GDM1 (cell line): ENCODE measurements around the gene DLK1.

Source experiments
- DNase-seq: peaks from one replicate; lab custom pipeline; 2025; lab: John Stamatoyannopoulos, UW

The DLK1 gene

DNA sequence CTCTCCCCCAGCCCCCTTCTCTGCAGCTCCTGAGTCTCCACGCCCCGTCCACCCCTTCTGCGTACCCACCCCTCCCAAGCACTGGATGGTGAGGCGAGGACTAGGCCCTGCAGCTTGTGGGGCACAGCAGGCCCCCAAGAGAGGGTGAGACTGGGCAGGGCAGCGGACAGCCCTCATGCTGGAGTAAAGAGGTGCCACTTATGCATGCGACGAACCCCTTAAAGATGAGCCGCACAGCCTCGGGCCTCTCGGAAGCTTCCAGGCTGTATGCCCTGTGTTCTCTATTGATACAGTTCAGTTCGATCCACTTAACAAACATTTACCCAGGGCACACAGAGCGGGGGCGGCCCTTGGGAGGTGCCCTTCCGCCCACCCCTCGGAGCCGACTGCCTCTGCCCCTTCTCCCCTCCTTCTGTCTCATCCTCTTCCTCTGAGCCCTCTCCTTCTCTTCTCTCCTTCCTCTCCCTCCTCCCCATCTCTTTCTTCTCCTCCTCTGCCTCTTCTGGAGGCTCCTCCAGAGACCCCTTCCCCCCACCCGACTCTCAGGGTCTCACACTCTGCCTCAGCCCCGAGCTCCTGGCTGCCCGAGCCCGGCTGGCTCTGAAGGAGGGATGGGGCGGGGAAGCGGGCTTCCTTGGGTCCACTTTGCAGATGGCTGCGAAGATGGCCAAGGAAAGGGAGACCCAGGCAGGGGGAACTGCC lies 32.7 kb upstream of the DLK1 start:
- DNase-seq: no peak

DNA sequence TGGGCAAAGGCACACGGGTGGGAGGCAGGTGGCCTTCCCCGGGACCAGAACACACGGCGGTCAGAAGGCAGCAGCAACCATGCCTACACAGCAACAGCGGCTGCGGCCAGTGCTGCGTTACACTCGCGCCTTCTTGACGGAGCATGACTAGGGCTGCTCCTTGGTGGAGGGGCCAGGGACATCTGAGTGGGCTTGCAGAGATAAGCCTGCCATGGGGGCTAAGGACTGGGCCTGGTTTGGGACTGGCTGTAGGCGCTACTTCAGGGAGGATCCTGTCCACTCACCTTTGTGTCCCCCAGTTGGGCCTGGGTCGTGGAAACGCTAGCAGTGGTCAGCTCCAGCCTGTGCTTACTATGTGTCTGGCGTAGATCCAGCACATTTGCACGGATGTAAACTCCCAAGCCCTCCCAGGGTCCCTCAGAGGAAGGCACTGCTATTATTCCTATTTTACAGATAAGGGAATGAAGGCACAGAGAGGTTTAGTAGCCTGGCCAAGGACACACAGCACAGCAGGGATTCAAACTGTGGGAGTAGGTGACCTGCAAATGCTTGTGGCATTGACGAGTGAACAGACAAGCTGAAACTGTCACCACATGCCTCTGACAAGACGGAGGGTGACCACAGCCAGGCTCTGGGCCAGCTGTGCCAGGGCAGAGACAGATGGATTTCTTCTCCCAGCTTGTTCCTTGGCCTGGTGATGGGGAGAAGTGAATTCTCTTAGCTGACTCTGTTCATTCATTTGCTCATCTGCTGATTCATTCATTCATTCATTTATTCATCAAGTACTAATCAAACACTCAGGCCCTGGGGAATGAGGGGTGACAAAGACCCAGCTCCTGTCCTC lies 31.9 kb upstream of the DLK1 start:
- no peak for DNase-seq

DNA sequence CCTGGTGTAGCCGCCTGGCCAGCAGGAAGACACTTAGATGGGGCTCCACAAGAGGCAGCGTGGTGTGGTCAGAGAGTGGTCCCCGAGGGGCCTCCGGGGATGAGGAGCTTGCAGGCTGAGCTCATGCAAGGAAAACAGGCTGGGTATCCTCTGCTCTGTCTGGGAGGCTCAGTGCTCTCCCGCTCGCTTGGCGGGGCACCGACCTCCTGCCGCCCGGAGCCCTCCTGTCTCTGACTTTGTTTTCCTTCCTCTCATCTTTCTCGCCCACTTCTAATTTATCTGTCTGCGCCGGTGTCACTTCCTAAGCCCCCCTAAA lies 31.3 kb upstream of the DLK1 start:
- no peak for DNase-seq

DNA sequence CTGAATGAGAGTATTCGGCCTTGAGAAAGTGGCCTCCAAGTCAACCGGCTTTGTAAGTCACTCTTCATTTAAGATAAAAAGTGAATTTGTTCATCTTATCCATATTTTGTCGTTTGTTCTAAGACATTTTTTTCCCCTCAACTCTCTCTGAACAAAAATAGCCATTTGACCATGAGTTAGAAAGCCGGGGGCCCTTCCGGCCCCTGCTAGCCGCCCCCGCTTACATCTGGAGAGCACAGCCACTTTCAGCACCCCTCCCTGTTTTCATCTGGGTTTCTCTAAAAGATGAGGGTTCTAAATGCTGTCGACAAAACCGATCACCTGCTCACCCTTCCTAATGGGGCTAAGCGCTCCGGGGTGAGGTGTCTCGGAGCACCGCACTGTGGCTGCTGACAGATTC lies 30.7 kb upstream of the DLK1 start:
- DNase-seq: no peak

DNA sequence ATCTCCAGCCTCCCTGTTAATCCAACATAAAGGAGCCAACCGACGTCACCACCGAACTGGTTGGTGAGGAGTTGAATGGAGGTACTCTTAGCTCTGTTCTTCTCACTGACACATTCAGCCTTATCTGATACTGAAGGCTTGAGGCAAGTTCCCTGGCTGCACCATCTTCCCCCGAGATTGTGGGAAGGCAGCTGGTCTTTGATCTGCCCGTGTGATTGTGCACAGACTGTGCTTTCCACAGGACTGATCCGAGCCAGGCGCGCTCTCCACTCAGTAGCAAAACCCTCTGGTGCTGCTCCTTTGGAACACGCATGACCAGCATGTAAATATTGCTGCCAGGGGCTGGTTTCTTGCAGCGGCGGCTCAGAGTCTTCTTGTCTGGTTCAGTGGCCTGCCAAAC lies 30.1 kb upstream of the DLK1 start:
- no peak for DNase-seq

DNA sequence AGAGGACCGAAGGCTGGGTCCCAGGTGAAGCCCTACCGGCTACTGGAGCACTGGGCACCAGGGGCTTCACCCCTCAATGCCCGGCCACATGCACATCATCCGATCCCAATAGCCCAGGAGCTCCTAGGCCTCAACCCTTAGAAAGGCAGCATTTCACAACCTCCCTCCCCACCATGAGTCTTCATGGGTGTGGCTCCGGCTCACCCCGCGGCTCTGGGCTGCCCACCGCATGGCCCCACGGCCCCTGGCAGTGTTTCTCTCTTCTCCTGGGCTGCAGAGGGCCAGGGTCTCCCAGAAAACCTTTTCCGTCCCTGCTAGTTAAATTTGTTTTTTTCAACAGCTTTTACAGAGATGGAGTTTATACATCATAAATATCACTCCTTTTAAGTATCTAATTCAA lies 28.6 kb upstream of the DLK1 start:
- DNase-seq: no peak

DNA sequence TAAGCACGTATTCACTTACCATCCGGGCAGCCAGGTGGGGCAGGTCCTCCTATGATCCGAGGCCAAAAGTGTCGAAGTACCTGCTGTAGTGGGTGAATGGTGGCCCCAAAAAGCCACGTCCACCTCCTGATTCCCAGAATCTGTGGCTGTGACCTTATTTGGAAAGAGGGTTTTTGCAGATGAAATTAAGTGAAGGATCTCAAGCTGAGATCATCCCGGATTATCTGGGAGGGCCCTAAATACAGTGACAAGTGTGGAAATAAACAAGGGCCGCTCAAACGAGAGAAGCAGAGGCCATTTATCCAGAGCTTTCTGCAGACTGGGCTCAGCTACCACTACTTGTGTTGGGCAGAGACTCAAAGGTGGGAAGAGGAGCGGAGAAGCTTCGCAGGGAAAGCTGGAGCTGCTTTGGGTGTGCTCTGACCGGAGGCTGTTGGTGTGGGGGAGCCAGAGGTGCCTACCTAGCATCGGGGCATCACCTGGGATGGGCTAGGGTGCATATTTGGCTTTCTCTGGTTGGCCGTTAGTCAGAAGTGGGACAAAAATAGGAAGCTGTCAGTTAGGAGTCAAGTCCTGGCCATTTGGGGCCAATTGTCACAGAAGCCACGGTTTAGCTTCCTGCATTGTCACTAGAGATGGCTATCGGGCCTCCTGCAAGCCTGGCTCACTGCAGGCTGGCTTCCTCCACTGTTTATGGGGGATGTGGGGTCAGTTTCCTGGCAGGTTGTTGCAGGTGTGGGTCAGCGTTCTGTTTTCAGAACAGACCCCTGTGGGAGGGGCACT lies 27.8 kb upstream of the DLK1 start:
- DNase-seq: peak; percentile 29

DNA sequence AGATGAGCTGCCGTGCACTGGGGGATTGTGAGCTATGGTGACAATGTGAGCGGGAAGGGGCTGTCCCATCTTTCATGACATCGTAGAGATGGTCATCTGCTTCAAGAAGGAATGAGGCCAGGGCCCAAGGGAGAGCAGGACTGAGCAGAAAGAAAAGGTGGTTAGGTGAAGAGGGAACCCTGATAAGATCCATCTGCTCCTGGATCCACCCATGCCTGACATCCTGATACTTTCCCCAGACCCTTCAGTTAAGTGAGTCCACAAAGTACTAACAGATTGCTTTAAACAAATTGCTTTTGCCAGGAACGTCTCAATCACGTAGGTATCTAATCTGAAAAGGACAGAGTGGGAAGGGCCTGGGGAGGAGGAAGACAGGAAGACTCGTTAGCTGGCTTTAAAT lies 25.4 kb upstream of the DLK1 start:
- DNase-seq: no peak

DNA sequence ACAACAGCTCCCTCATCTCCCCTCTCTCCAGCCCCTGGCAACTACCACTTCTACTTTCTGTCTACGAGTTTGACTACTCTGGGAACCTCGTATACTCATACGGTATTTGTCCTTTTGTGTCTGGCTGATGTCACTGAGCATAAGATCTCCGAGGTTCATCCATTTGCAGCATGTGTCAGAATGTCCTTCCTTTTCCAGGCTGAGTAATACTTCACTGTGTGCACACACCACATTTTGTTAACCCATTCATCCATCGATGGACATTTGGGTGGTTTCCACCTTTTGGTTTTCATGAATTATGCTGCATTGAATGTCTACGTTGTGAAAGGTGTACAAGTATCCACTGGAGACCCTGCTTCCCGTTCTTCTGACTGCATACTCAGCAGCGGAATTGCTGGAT lies 24.1 kb upstream of the DLK1 start:
- no peak for DNase-seq

DNA sequence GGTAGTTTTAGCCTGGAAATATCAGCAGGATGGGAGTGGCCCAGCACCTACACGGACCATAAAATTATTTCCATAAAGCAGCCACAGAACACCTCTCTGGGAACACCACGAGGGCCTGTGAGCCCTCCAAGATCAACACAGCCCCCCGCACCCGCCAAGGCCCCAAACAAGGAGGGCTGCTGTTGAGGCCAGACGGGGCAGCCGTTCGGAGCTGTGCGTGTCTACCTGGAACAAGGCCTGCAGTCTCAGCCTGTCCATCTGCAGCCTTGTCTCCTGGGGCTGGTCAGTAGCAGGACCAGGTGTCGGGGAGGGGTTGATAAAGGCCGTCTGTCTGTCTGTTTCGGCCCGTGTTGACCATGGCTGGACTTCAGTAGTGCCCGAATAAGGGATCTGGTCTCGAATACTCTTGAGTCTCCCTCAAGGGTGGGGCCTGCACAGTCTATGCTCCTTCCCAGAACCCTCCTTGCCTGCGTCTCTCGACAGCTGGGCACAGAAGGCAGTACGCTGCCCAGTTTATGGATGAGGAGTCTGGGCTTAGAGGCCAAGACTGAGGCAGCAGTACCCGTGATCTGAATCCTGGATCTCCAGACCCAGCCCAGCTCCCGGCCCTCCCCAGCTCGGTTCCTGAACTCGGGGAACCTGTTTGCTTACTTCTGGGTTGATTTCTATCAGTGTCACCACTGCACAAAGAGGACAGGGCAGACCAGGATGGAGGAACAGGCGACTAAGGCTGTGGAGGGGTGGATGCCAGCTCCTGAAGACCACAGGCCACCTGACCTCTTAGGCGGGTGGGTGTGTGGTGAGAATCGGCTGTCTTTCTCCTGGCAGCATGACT lies 23.1 kb upstream of the DLK1 start:
- DNase-seq: no peak

DNA sequence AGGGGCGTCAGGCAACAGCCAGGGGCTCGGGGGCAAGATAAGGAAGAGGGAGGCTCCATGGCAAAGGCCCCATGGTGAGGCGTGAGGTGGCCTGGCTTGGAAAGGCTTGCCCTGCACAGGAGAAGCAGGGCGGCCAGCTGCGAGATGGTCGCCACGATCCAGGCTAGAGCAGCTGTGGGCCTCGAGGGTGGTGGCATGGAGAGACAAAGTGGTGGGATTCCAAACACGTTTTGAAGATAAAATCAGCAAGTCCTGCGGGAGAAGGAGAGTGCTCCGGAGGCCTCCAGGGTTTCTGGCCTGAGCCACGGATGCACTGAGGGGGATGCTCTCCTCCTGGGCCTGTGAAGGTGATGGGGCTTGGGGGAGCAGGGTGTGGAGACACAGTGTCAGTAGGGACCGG lies 20.5 kb upstream of the DLK1 start:
- DNase-seq: no peak

DNA sequence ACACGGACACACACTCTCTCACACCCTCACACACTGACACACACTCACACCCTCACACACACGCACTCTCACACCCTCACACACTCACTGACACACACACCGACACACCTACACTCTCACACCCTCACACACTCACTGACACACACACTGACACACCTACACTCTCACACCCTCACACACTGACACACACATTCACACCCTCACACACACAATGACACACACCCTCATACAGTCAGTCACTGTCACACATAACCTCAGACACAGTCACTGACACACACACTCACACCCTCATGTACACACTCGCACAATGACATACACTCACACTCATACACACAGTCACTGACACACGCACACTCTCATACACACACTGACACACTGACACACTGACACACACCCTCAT lies 19.8 kb upstream of the DLK1 start:
- DNase-seq: no peak

DNA sequence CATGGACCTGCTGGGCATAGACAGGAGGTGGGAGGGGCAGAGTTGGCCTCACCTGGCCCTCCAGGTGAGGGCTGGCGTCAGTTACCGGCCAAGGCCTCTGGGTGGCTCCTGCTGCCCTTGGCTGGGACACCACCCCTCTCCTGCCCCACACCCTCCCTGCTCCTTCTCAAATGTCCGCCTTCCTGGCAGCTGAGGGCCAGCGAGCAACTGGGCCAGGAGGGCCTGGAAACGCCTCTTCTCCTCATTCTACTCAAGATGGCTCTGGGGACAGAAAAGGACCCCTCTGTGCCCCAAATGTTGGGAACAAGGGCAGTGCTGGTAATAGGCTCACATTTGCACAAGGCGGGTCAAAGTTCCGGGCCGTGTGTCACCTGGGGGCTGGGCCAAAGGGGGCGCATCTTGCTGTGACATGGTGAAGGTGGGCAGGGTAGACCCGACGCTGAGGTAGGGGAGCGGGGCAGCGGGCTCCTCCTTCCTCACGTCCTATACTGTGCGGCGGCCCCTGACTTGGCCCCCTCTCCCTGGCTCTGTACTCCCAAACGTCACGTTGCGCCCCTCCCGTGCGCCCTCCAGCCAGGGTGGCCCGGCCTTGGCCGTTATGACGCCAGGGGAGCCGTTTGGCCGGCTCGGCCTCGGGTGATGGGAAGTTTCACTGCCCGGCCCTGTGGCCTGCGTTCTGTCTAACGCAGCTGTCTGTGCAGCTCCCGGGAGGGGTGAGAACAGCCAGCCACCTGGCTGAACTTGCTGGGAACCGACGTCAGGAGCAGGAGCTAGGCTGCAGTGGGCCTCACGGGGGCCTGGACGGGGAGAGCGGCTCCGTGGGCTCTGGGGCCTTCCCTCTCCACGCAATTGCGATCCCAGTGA lies 18.0 kb upstream of the DLK1 start:
- no peak for DNase-seq

DNA sequence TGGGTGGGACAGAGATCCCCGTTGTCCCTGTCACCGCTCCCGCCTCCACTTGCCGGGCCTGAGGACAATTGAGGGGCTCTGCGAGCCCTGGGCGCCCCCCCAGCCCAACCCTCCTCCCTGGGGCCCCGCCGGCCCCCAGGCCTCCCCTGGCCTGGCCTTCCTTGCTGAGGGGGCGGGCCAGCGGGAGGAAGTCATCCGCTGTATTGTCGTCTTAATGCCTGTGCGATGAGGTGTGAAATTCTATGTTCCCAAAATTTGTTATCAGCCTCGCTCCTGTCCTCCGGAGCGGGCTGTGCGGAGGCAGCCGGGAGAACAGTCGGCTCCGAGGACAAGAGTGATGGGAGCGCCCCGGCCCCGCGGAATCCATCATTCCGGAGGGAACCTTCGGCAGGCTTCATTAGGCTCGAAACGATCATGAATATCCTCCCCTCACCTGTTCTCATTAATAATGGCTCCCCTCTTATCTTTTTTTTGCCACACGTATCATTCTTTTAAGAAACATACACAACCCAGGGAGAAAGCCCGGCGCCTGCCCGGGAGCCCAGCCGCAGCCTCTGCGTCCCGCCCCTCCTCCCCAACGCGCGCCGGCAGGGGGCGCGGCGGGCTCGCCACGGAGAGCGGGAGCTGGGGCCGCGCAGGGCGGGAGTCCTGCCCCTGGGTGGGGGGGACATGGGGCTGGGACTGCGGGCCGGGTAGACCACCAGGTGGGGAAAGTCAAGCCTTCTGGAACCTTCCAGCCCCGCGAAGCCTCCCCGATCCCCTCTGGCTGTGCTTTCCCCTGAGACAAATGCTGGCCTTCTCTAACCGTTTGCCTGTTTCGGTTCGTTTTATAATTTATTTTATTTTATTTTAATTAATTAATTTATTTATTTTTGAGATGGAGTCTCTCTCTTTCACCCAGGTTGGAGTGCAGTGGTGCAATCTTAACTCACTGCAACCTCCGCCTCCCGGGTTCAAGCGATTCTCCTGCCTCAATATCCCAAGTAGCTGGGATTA lies 17.1 kb upstream of the DLK1 start:
- DNase-seq: no peak

DNA sequence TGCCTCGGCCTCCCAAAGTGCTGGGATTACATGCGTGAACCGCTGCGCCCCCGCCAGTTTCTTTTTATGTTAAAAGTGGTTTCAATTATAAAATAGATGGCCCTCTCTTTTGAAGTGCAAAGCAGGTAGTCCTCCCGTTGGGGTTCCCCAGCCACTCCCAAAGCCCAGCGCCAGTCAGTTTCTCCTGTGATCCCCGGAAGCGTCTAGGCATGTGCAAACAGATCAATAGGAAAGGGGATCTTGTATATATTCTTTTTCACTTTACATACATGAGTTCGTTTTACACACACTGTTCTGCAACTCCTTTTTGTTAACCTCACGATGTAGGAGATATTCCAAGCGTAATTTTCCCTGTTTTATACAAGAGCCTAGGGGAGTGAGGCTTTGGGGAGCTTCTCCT lies 16.3 kb upstream of the DLK1 start:
- DNase-seq: no peak

DNA sequence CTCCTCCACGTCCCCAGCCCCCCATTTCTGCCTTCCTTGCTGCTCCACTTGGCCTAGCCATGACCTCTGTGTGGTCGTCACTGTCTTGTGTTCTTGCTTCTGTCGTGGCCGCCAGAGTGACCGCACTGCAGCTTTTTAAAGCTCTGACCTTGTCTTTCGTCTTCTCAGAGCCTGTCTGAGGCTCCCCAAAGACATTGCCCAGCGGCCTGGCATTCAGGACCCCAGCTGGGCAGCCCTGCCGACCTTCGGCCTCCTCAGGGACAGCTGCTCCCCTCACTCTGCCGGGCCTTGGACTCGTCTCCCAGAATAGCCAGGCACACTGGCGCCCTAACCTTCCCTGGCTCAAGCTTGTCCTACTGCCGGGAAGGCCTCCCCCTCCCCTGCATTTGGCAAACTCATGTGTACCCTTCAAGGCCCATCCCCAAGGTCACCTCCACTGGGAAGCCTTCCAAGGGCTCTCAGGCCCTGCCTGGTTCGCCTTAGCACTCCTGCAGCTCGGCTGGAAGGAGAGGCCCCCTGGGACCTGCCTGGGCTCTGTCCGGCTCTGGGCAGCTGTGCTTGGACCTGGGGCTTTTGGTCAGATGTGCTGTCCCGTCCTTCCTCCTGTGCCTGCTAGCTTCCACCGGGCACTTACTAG lies 15.7 kb upstream of the DLK1 start:
- DNase-seq: no peak

DNA sequence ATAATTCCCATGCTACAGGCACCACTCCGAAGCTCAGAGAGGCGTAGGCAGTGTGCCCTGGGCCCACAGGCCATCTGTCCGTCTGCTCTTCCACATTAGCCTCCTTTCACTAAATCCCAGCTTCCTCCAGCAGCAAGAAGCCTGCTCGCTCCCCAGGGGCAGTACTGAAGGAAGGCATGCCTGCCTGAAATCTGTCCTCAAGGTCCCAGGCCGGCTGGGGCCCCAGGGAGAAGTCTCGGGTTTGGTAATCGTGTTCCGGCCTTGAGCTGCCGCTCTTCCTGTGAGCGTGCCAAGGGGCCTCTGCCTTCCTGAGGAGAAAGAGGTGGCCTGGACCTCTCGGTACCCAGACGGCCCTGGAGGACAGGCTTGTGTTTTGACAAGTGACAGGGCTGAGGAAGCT lies 15.2 kb upstream of the DLK1 start:
- no peak for DNase-seq

DNA sequence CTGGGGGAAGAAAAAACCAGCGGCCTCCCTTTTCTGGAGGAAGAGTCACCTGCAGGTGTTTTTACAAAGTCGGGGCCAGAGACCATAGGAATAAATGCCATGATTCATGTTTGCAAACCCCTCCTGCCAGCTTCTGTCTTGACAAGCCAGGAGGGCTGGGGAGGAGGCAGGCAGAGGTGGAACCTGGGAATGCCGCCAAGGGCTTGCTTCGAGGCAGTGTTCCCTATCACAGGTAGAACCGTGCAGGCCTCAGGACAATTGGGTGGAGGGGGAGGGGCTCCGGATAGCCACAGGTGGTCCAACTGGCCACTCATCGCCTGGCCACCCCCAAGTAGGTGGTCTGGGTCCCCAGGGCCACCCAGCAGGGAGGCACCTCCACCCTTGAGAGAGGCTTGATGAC lies 14.2 kb upstream of the DLK1 start:
- no peak for DNase-seq

DNA sequence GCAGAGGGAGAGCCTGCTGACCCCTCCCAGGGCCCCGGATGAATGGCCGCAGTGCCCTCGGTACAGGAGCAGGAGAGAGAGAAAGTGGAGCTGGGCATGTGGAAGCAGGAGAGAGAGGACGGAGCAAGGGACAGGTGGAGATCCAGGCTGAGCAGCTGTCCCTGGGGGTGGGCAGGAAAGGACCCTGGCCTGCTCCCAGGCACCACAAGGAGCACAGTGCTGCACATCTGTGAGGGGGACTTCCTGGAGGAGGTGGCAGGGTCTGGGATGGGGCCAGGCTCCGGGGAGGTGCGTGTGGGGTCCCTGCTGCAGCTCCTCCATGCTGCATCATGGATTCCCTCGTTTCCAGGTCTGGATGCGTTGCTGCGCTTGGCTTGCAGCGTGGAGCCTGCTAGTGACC lies 13.0 kb upstream of the DLK1 start:
- no peak for DNase-seq
